GM21515 (cell line): ENCODE measurements around the gene SDR9C7.
"Not testable (repeated sequence)": the region's sequence is repeated elsewhere in the genome, so short reads cannot be mapped to it uniquely, and the experiment has no call there.

Source experiments
- ATAC-seq: cut with Tn5 transposase; IDR thresholded peaks from one replicate; pipeline ENCODE4 v1.9.1; 2021; ENCODE audit not compliant: unreplicated experiment

SDR9C7 gene

DNA sequence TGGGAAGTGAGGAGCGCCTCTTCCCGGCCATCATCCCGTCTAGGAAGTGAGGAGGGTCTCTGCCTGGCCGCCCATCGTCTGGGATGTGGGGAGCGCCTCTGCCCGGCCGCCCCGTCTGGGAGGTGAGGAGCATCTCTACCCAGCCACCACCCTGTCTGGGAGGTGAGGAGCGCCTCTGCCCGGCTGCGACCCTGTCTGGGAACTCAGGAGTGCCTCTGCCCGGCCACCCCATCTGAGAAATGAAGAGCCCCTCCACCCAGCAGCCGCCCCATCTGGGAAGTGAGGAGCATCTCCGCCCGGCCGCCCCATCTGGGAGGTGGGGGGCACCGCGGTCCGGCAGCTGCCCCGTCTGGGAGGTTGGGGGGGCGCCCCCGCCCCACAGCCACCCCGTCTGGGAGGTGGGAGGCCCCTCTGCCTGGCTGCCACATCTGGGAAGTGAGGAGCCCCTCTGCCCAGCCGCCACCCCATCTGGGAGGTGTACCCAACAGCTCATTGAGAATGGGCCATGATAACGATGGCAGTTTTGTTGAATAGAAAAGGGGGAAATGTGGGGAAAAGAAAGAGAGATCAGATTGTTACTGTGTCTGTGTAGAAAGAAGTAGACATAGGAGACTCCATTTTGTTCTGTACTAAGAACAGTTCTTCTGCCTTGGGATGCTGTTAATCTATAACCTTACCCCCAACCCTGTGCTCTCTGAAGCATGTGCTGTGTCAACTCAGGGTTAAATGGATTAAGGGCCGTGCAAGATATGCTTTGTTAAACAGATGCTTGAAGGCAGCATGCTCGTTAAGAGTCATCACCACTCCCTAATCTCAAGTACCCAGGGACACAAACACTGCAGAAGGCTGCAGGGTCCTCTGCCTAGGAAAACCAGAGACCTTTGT, 54.7 kb downstream of the SDR9C7 start:
- not testable (repeated sequence) for ATAC-seq

GRCh38 chr12:56878010-56878339, 56.2 kb downstream of the SDR9C7 start:
- no peak for ATAC-seq

- no peak for ATAC-seq
Observed at GRCh38 chr12:56877195-56878009, 56.8 kb downstream of the SDR9C7 start.

DNA sequence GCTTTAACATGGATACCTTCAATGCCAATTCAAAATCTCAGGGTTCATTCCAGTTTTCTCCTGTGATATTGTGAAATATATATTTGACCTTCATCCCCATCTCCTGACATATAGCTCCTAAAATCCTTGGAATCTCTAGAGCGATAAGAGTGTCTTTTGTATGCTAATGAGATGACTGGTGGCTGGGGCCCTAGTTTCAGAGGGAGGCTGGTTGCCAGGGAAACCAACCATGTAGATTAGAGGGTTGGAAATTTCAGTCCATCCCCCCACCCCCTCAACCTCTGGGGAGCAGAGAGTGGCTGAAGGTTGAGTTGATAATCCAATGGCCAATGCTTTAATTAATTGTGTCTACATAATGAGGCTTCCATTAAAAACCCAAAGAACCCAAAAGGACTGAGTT, 59.4 kb downstream of the SDR9C7 start:
- no peak for ATAC-seq

DNA sequence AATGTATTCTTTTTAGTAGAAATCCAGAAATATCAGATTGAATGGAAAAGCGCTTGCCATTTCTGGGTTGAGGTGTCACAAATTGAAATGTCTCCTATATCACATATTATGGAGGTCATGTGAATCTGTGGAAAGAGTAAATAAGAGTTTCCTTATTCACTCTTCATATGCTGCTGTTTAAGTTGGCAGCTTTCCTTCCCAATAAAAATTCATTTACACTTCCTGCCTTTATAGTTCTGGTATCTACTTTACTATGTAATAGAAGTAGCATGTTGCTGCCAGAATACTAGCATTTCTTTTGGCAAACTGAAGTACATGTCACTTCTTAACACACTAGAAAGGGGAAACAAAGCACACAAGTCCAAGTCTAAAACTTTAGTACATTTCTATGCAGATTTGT, 60.8 kb downstream of the SDR9C7 start:
- no peak for ATAC-seq
